ENCODE data around the gene SASH1. TPM values are rescaled to one million over a fixed set of nuclear protein-coding genes. Genes with fewer than 3 reads are reported as not detected.

SASH1 gene
- total RNA-seq, 6 experiments from 2014 or later: 66.0 to 91.4 (median 88.4) TPM

DNA sequence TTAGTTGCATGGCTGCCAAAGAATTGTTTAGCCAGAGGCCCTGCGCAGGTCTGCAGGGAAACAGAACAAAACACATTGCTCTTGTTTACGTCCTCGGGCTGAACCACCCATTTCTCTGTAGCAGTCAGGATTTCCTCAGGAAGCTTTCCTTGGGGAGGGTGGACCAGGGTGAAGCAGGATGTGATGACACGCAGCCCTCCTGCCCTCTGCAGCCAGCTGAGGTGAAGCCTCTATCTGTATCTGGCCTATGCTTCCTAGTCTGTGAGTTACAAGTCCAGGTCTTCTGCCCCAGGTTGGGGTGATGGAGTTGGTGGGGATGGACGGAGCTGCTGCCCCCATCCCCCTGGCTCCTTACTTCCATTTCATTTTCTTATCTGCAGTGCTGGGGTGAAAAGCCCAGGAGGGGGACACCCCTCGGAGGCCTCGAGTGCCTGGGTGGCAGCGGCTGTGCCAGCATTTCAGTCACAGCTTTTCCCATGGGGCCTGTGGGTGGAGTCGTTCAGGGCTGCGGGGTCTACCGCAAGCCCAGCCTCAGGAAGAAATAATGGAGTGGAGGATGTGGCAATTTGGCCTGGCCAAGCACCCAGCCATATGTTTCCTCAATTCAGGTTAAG lies 24.9 kb downstream of the SASH1 start:
- peaks cover 18% of the 10 kb centered on the region for H3K36me3 Mint-ChIP-seq (ENCODE audit: low read depth)
- H3K27ac Mint-ChIP-seq: peak overlapping the region; percentile 37
- peak overlapping the region; percentile 49 for H3K4me3 Mint-ChIP-seq
- DNase-seq: peak; percentile 48
- peaks cover 3% of the 10 kb centered on the region for H3K27me3 Mint-ChIP-seq (ENCODE audit: insufficient read depth)
- TF ChIP-seq, protein P1, sequence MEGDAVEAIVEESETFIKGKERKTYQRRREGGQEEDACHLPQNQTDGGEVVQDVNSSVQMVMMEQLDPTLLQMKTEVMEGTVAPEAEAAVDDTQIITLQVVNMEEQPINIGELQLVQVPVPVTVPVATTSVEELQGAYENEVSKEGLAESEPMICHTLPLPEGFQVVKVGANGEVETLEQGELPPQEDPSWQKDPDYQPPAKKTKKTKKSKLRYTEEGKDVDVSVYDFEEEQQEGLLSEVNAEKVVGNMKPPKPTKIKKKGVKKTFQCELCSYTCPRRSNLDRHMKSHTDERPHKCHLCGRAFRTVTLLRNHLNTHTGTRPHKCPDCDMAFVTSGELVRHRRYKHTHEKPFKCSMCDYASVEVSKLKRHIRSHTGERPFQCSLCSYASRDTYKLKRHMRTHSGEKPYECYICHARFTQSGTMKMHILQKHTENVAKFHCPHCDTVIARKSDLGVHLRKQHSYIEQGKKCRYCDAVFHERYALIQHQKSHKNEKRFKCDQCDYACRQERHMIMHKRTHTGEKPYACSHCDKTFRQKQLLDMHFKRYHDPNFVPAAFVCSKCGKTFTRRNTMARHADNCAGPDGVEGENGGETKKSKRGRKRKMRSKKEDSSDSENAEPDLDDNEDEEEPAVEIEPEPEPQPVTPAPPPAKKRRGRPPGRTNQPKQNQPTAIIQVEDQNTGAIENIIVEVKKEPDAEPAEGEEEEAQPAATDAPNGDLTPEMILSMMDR (IDR thresholded peaks at IDR 0.05): no peak
- peaks cover 72% of the 10 kb centered on the region for H3K4me1 Mint-ChIP-seq (ENCODE audit: low read depth)
- H3K9me3 Mint-ChIP-seq: no peaks in the 10 kb centered on the region

DNA sequence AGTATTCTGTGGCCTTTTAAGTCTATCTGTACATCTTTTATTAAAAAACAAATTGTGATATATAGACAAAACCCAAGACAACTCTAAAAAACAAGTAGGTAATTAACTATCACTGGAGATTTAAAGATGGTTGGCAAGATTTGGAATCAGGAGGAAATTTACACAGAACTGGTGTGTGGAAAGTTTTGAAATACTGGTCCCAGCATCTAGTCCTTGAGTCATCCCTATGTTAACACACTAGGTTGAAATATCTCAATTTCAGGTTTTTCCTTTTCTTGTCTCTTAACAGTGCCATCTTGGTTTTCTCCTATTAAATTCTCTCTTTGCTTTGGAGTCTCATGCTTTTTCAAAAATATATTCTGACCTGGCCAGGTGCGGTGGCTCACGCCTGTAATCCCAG lies 27.5 kb downstream of the SASH1 start:
- peak overlapping the region; percentile 40; the same call in 1 of the 2 replicates for H3K27ac Mint-ChIP-seq
- no peak for DNase-seq
- TF ChIP-seq, protein P1 (IDR thresholded peaks at IDR 0.05): no peak
- peaks cover 58% of the 10 kb centered on the region for H3K4me1 Mint-ChIP-seq (ENCODE audit: low read depth)
- no peaks in the 10 kb centered on the region for H3K9me3 Mint-ChIP-seq
- H3K4me3 Mint-ChIP-seq: no peak overlapping the region
- H3K27me3 Mint-ChIP-seq (ENCODE audit: insufficient read depth): peaks cover 3% of the 10 kb centered on the region
- peaks cover 16% of the 10 kb centered on the region for H3K36me3 Mint-ChIP-seq (ENCODE audit: low read depth)

DNA sequence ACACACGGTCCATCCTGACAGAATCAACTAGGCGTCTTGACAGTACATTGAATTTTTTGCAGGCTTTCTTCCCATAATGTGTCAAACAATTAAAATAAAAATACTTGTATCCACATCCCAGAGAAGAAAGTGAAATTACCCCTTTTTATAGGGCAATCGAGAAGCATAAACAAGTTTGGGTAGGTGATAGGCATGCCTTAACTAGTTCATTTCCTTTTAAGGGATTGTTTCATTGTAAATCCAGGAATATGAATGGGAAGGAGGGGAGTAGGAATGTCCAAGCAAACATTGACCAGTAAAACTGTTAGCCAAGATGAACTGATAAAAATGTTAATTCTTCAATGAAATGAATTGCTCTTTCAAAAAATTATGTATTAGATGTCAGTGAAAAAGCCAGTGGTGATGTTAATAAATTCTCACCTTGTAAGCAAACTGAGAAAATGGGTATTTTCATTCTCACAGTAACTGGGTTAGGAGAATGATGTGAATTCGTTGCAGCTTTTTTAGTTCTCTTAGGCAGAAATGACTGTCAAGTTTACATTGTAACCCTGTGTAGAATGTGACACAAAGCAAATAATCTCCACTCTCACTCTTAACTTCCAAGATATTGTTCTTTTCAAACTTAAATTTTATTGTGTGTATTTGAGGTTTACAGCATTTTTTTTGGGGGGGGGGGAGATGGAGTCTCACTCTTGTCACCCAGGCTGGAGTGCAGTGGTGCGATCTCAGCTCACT lies 31.6 kb downstream of the SASH1 start:
- peaks cover 32% of the 10 kb centered on the region for H3K36me3 Mint-ChIP-seq (ENCODE audit: low read depth)
- no peaks in the 10 kb centered on the region for H3K9me3 Mint-ChIP-seq
- H3K4me3 Mint-ChIP-seq: no peak overlapping the region
- TF ChIP-seq, protein P1 (IDR thresholded peaks at IDR 0.05): no peak
- no peak for DNase-seq
- peaks cover 3% of the 10 kb centered on the region for H3K27me3 Mint-ChIP-seq (ENCODE audit: insufficient read depth)
- no peak overlapping the region; the same call in 1 of the 2 replicates for H3K27ac Mint-ChIP-seq
- H3K4me1 Mint-ChIP-seq (ENCODE audit: low read depth): peaks cover 39% of the 10 kb centered on the region

DNA sequence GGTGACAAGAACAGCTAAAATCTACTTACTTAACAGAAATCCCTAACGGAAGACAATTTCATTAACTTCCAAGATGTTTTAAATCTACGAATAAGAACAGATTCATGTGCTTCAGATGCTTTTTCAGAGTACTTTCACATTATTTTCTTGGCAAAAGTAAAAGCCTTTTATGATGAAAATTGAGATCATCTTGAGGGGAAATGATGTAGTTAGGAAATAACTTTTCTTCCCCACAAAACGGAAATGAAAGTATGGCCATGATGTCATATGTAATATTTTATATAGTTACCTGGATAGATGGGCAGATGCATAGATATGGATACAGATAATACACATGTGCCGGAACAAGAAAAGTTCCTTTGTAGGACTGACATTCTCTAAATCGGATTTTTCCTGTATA lies 32.8 kb downstream of the SASH1 start:
- Mint-ChIP-seq H3K4me3 (no peak overlapping the region), H3K27me3 (ENCODE audit: insufficient read depth) (peaks cover 3% of the 10 kb centered on the region), H3K36me3 (ENCODE audit: low read depth) (peaks cover 29% of the 10 kb centered on the region), H3K27ac (no peak overlapping the region; the same call in 1 of the 2 replicates), H3K4me1 (ENCODE audit: low read depth) (peaks cover 41% of the 10 kb centered on the region), H3K9me3 (no peaks in the 10 kb centered on the region)
- no peak for DNase-seq
- TF ChIP-seq, protein P1 (IDR thresholded peaks at IDR 0.05): no peak

DNA sequence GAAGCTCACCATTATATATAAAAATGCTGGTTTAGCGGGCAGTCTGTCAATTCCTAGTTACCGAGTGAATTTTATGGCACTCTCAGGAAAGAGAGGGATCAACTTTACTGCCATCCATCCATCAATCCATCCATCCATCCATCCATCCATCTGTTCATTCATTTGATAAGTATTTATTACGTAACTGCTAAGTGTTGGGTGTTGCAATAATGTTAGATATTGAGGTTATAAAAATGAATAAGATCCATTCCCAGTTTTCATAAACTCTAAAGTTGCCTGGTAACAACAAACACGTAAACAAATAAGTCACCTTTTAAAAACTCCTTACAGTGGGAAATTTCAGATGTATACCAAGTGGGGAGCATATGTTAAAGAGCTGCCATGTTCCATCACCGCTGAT lies 36.8 kb downstream of the SASH1 start:
- H3K4me3 Mint-ChIP-seq: no peak overlapping the region
- peak overlapping the region; percentile 38; the same call in 1 of the 2 replicates for H3K27ac Mint-ChIP-seq
- H3K4me1 Mint-ChIP-seq (ENCODE audit: low read depth): peaks cover 50% of the 10 kb centered on the region
- H3K36me3 Mint-ChIP-seq (ENCODE audit: low read depth): peaks cover 39% of the 10 kb centered on the region
- no peaks in the 10 kb centered on the region for H3K27me3 Mint-ChIP-seq (ENCODE audit: insufficient read depth)
- TF ChIP-seq, protein P1 (IDR thresholded peaks at IDR 0.05): no peak
- no peaks in the 10 kb centered on the region for H3K9me3 Mint-ChIP-seq
- no peak for DNase-seq
